Measurements from ENCODE around the gene EZH2. TPM values are rescaled to one million over a fixed set of nuclear protein-coding genes. Genes with fewer than 3 reads are reported as not detected.

The EZH2 gene
- total RNA-seq, 1 donor from 2014 or later, result 97.5 TPM

GRCh38 chr7:148847815-148848734 lies 36.0 kb downstream of the EZH2 start:
- intact Hi-C loops (cut with micrococcal nuclease), result no loop called here
- Mint-ChIP-seq H3K9me3 (no peaks in the 10 kb centered on the region), H3K36me3 (ENCODE audit: low read depth) (peaks cover 7% of the 10 kb centered on the region), H3K4me1 (ENCODE audit: low read depth) (peaks cover 67% of the 10 kb centered on the region), H3K27ac (peak overlapping the region; percentile 37), H3K27me3 (ENCODE audit: insufficient read depth) (no peaks in the 10 kb centered on the region), H3K4me3 (no peak overlapping the region)
- no peak for DNase-seq (ENCODE audit: low spot score)

- H3K9me3 Mint-ChIP-seq, result no peaks in the 10 kb centered on the region
- no peak overlapping the region for H3K4me3 Mint-ChIP-seq
- no peaks in the 10 kb centered on the region for H3K27me3 Mint-ChIP-seq (ENCODE audit: insufficient read depth)
- DNase-seq (ENCODE audit: low spot score), result no peak
- peaks cover 59% of the 10 kb centered on the region for H3K4me1 Mint-ChIP-seq (ENCODE audit: low read depth)
- H3K36me3 Mint-ChIP-seq (ENCODE audit: low read depth), result peaks cover 41% of the 10 kb centered on the region
- H3K27ac Mint-ChIP-seq, result no peak overlapping the region
- intact Hi-C loops (cut with micrococcal nuclease), result no loop called here
Observed at GRCh38 chr7:148838905-148839304, 45.2 kb downstream of the EZH2 start.

- intact Hi-C loops (cut with micrococcal nuclease), result no loop called here
- Mint-ChIP-seq H3K27ac (no peak overlapping the region), H3K27me3 (ENCODE audit: insufficient read depth) (no peaks in the 10 kb centered on the region)
Observed at GRCh38 chr7:148835854-148836253, 48.2 kb downstream of the EZH2 start.

GRCh38 chr7:148834605-148835004 lies 49.5 kb downstream of the EZH2 start:
- Mint-ChIP-seq H3K36me3 (ENCODE audit: low read depth) (peaks cover 42% of the 10 kb centered on the region), H3K27ac (no peak overlapping the region)
- intact Hi-C loops (cut with micrococcal nuclease), result no loop called here

More at GRCh38 chr7:148835854-148836253, 48.2 kb downstream of the EZH2 start:
- H3K4me3 Mint-ChIP-seq, result no peak overlapping the region
- H3K36me3 Mint-ChIP-seq (ENCODE audit: low read depth), result peaks cover 47% of the 10 kb centered on the region
- H3K4me1 Mint-ChIP-seq (ENCODE audit: low read depth), result peaks cover 57% of the 10 kb centered on the region
- H3K9me3 Mint-ChIP-seq, result no peaks in the 10 kb centered on the region
- DNase-seq (ENCODE audit: low spot score), result no peak

GRCh38 chr7:148831782-148832181 lies 52.3 kb downstream of the EZH2 start:
- no peaks in the 10 kb centered on the region for H3K9me3 Mint-ChIP-seq
- peaks cover 34% of the 10 kb centered on the region for H3K4me1 Mint-ChIP-seq (ENCODE audit: low read depth)
- H3K4me3 Mint-ChIP-seq, result no peak overlapping the region
- no peak for DNase-seq (ENCODE audit: low spot score)
- H3K36me3 Mint-ChIP-seq (ENCODE audit: low read depth), result peaks cover 35% of the 10 kb centered on the region
- peak overlapping the region; percentile 57 for H3K27ac Mint-ChIP-seq
- intact Hi-C loops (cut with micrococcal nuclease), result loop anchor here (2.0 kb wide), 1 partner anchor 13 kb away; no protein-coding TSS in a partner anchor
- no peaks in the 10 kb centered on the region for H3K27me3 Mint-ChIP-seq (ENCODE audit: insufficient read depth)

More at GRCh38 chr7:148834605-148835004, 49.5 kb downstream of the EZH2 start:
- Mint-ChIP-seq H3K27me3 (ENCODE audit: insufficient read depth) (no peaks in the 10 kb centered on the region), H3K9me3 (no peaks in the 10 kb centered on the region), H3K4me3 (no peak overlapping the region), H3K4me1 (ENCODE audit: low read depth) (peaks cover 52% of the 10 kb centered on the region)
- DNase-seq (ENCODE audit: low spot score), result no peak

- no peaks in the 10 kb centered on the region for H3K27me3 Mint-ChIP-seq (ENCODE audit: insufficient read depth)
Observed at GRCh38 chr7:148830897-148831692, 53.0 kb downstream of the EZH2 start.

GRCh38 chr7:148828965-148829364 lies 55.1 kb downstream of the EZH2 start:
- intact Hi-C loops (cut with micrococcal nuclease), result loop anchor here (2.0 kb wide), 1 partner anchor 16 kb away; no protein-coding TSS in a partner anchor
- Mint-ChIP-seq H3K27ac (no peak overlapping the region), H3K4me3 (no peak overlapping the region), H3K36me3 (ENCODE audit: low read depth) (peaks cover 37% of the 10 kb centered on the region), H3K9me3 (no peaks in the 10 kb centered on the region), H3K4me1 (ENCODE audit: low read depth) (peaks cover 32% of the 10 kb centered on the region), H3K27me3 (ENCODE audit: insufficient read depth) (no peaks in the 10 kb centered on the region)
- no peak for DNase-seq (ENCODE audit: low spot score)

More at GRCh38 chr7:148830897-148831692, 53.0 kb downstream of the EZH2 start:
- H3K36me3 Mint-ChIP-seq (ENCODE audit: low read depth), result peaks cover 31% of the 10 kb centered on the region
- no peak overlapping the region for H3K4me3 Mint-ChIP-seq
- intact Hi-C loops (cut with micrococcal nuclease), result loop anchor here (2.0 kb wide), 1 partner anchor 14 kb away; no protein-coding TSS in a partner anchor
- H3K9me3 Mint-ChIP-seq, result no peaks in the 10 kb centered on the region
- H3K4me1 Mint-ChIP-seq (ENCODE audit: low read depth), result peaks cover 27% of the 10 kb centered on the region
- no peak for DNase-seq (ENCODE audit: low spot score)
- peak overlapping the region; percentile 10 for H3K27ac Mint-ChIP-seq

GRCh38 chr7:148825338-148825737 lies 58.8 kb downstream of the EZH2 start:
- no peak overlapping the region for H3K4me3 Mint-ChIP-seq
- H3K4me1 Mint-ChIP-seq (ENCODE audit: low read depth), result peaks cover 12% of the 10 kb centered on the region
- intact Hi-C loops (cut with micrococcal nuclease), result no loop called here
- H3K27ac Mint-ChIP-seq, result no peak overlapping the region
- no peaks in the 10 kb centered on the region for H3K27me3 Mint-ChIP-seq (ENCODE audit: insufficient read depth)
- H3K9me3 Mint-ChIP-seq, result no peaks in the 10 kb centered on the region
- H3K36me3 Mint-ChIP-seq (ENCODE audit: low read depth), result peaks cover 39% of the 10 kb centered on the region
- DNase-seq (ENCODE audit: low spot score), result no peak

GRCh38 chr7:148824864-148825263 lies 59.2 kb downstream of the EZH2 start:
- no peak for DNase-seq (ENCODE audit: low spot score)
- no peaks in the 10 kb centered on the region for H3K9me3 Mint-ChIP-seq
- H3K27ac Mint-ChIP-seq, result no peak overlapping the region
- peaks cover 12% of the 10 kb centered on the region for H3K4me1 Mint-ChIP-seq (ENCODE audit: low read depth)
- intact Hi-C loops (cut with micrococcal nuclease), result no loop called here
- no peaks in the 10 kb centered on the region for H3K27me3 Mint-ChIP-seq (ENCODE audit: insufficient read depth)
- no peak overlapping the region for H3K4me3 Mint-ChIP-seq
- H3K36me3 Mint-ChIP-seq (ENCODE audit: low read depth), result peaks cover 39% of the 10 kb centered on the region

- H3K27me3 Mint-ChIP-seq (ENCODE audit: insufficient read depth), result no peaks in the 10 kb centered on the region
- no peak for DNase-seq (ENCODE audit: low spot score)
- no peak overlapping the region for H3K4me3 Mint-ChIP-seq
- H3K36me3 Mint-ChIP-seq (ENCODE audit: low read depth), result peaks cover 51% of the 10 kb centered on the region
- H3K27ac Mint-ChIP-seq, result peak overlapping the region; percentile 7
- intact Hi-C loops (cut with micrococcal nuclease), result no loop called here
- H3K4me1 Mint-ChIP-seq (ENCODE audit: low read depth), result peaks cover 6% of the 10 kb centered on the region
- no peaks in the 10 kb centered on the region for H3K9me3 Mint-ChIP-seq
Observed at GRCh38 chr7:148821422-148821821, 62.7 kb downstream of the EZH2 start.

GRCh38 chr7:148819697-148820360 lies 64.3 kb downstream of the EZH2 start:
- DNase-seq (ENCODE audit: low spot score), result no peak
- peaks cover 42% of the 10 kb centered on the region for H3K36me3 Mint-ChIP-seq (ENCODE audit: low read depth)
- no peaks in the 10 kb centered on the region for H3K9me3 Mint-ChIP-seq
- H3K4me3 Mint-ChIP-seq, result no peak overlapping the region
- no peaks in the 10 kb centered on the region for H3K4me1 Mint-ChIP-seq (ENCODE audit: low read depth)
- no peak overlapping the region for H3K27ac Mint-ChIP-seq
- no peaks in the 10 kb centered on the region for H3K27me3 Mint-ChIP-seq (ENCODE audit: insufficient read depth)
- intact Hi-C loops (cut with micrococcal nuclease), result no loop called here

GRCh38 chr7:148815612-148816011 lies 68.5 kb downstream of the EZH2 start:
- no peak for DNase-seq (ENCODE audit: low spot score)
- H3K4me3 Mint-ChIP-seq, result no peak overlapping the region
- H3K27me3 Mint-ChIP-seq (ENCODE audit: insufficient read depth), result no peaks in the 10 kb centered on the region
- peaks cover 37% of the 10 kb centered on the region for H3K36me3 Mint-ChIP-seq (ENCODE audit: low read depth)
- intact Hi-C loops (cut with micrococcal nuclease), result no loop called here
- H3K27ac Mint-ChIP-seq, result no peak overlapping the region
- no peaks in the 10 kb centered on the region for H3K9me3 Mint-ChIP-seq
- no peaks in the 10 kb centered on the region for H3K4me1 Mint-ChIP-seq (ENCODE audit: low read depth)

All from activated T-helper 1 cell treated with anti-CD3 and anti-CD28 coated beads, Interleukin-12 subunit alpha, Interleukin-12 subunit beta, Interleukin-2, Interleukin-4 antibody, amounts not matched to agents 30 ng/mL and 10 ng/mL and 1 ng/mL, durations not matched to agents 14 hours and 24 hours and 36 hours (primary cell).